GM23248 (cell line): ENCODE results near the gene IRF2BP1. TPM values are rescaled to one million over a fixed set of nuclear protein-coding genes. Genes with fewer than 3 reads are reported as not detected.

Experiments
- DNase-seq: peaks from one replicate; pipeline ENCODE4 v3.0.0-alpha.2; 2015
- H2AFZ ChIP-seq: fragments of 200-600 bp; sonication (generic); 2 replicates; pipeline ENCODE4 v1.6.1; 2016; ENCODE audit warnings: antibody characterized with exemption
- H3F3A ChIP-seq: fragments of 200-600 bp; sonication (generic); 2 replicates; pipeline ENCODE4 v1.6.1; 2016; ENCODE audit warnings: mild to moderate bottlenecking, antibody characterized with exemption, mixed run types; ENCODE audit not compliant: insufficient read depth
- H3K27ac ChIP-seq: fragments of 200-600 bp; sonication (generic); 2 replicates; pipeline ENCODE4 v1.5.1; 2016; ENCODE audit warnings: mild to moderate bottlenecking
- H3K27me3 ChIP-seq: fragments of 200-600 bp; sonication (generic); replicated peaks from 2 replicates; pipeline ENCODE4 v1.6.1; 2016; ENCODE audit warnings: mild to moderate bottlenecking; ENCODE audit not compliant: insufficient read depth
- H3K36me3 ChIP-seq: fragments of 200-600 bp; sonication (generic); 2 replicates; pipeline ENCODE4 v1.6.1; 2016; ENCODE audit warnings: low read depth, mild to moderate bottlenecking
- H3K4me1 ChIP-seq: fragments of 200-600 bp; sonication (generic); 2 replicates; pipeline ENCODE4 v1.6.1; 2016; ENCODE audit warnings: mild to moderate bottlenecking; ENCODE audit not compliant: insufficient read depth
- H3K4me2 ChIP-seq: fragments of 200-600 bp; sonication (generic); one replicate; pipeline ENCODE4 v1.6.1; 2016; ENCODE audit warnings: mild to moderate bottlenecking; ENCODE audit not compliant: unreplicated experiment
- H3K4me3 ChIP-seq: fragments of 200-600 bp; sonication (generic); 2 replicates; pipeline ENCODE4 v1.5.1; 2016; ENCODE audit warnings: mild to moderate bottlenecking
- H3K79me2 ChIP-seq: fragments of 200-600 bp; sonication (generic); 2 replicates; pipeline ENCODE4 v1.6.1; 2016; ENCODE audit warnings: mild to moderate bottlenecking; ENCODE audit not compliant: insufficient read depth
- H3K9ac ChIP-seq: fragments of 200-600 bp; sonication (generic); 2 replicates; pipeline ENCODE4 v1.6.1; 2016; ENCODE audit warnings: mild to moderate bottlenecking
- H3K9me2 ChIP-seq: fragments of 200-600 bp; sonication (generic); 2 replicates; pipeline ENCODE4 v1.6.1; 2016; ENCODE audit warnings: mixed run types, mild to moderate bottlenecking, moderate library complexity; ENCODE audit not compliant: insufficient read depth
- H3K9me3 ChIP-seq: fragments of 200-600 bp; sonication (generic); one replicate; pipeline ENCODE4 v1.6.1; 2017; ENCODE audit warnings: low read depth
- H4K20me1 ChIP-seq: fragments of 200-600 bp; sonication (generic); 2 replicates; pipeline ENCODE4 v1.6.0; 2016; ENCODE audit not compliant: insufficient read depth
- EZH2 ChIP-seq: fragments of 200-600 bp; sonication (generic); IDR thresholded peaks from 2 replicates; pipeline ENCODE4 v1.6.1; 2018; ENCODE audit warnings: antibody characterized with exemption, mild to moderate bottlenecking; ENCODE audit not compliant: insufficient read depth, poor library complexity, severe bottlenecking
- EZH2phosphoT487 ChIP-seq: fragments of 200-600 bp; sonication (generic); IDR thresholded peaks from 2 replicates; pipeline ENCODE4 v1.6.1; 2018; ENCODE audit warnings: antibody characterized with exemption, moderate library complexity, mild to moderate bottlenecking, low read depth; ENCODE audit not compliant: insufficient read depth
- WGBS, 2 experiments: methylation state at CpG; one replicate each; pipeline ENCODE4 v1.1.6; 2015 to 2017; ENCODE audit warnings: low lambda C conversion rate in 2 of 2, low coverage in 1 of 2; ENCODE audit errors: missing lambda C conversion rate in 2 of 2; 5-methylcytosine and 5-hydroxymethylcytosine counted together
- in situ Hi-C: fragments of 300-500 bp; cut with MboI; formaldehyde crosslinking; loops from 2 replicates; pipeline ENCODE4 v1.15.0; 2020
- polyA plus RNA-seq: library from polyadenylated mRNA; unstranded; fragments of >200 nt; fragmentation: Nextera tagmentation; extraction: Ambion mirVana; gene quantifications from 2 replicates; pipeline ENCODE4 v1.2.1, GENCODE V29; 2016
- total RNA-seq: library from RNA; depleted of rRNA; stranded (reverse); fragments of >200 nt; shearing (Covaris generic); gene quantifications from 2 replicates; pipeline ENCODE4 v1.2.3, GENCODE V29; 2014

IRF2BP1 gene
- total and polyA plus RNA-seq, 2 experiments from 2014 or later, result 8.6 to 53.8 TPM

GRCh38 chr19:45852983-45853382, 33.0 kb downstream of the IRF2BP1 start:
- no peaks in the 10 kb centered on the region for H3K9me2 ChIP-seq
- H3K4me3 ChIP-seq, result no peak overlapping the region
- no peaks in the 10 kb centered on the region for H4K20me1 ChIP-seq
- 68 to 72% methylated on average over 7 of the region's 7 CpGs for whole genome bisulfite sequencing, 2 experiments
- no peak overlapping the region for H3K4me2 ChIP-seq
- H3K36me3 ChIP-seq, result peaks cover 21% of the 10 kb centered on the region
- TF ChIP-seq EZH2phosphoT487 (no peak), EZH2 (no peak)
- H3F3A ChIP-seq, result no peaks in the 10 kb centered on the region
- no peak overlapping the region for H3K9ac ChIP-seq
- H3K4me1 ChIP-seq, result no peaks in the 10 kb centered on the region
- in situ Hi-C loops, result no loop called here
- peaks cover 37% of the 10 kb centered on the region for H3K79me2 ChIP-seq
- no peaks in the 10 kb centered on the region for H3K9me3 ChIP-seq
- H3K27ac ChIP-seq, result no peak overlapping the region
- no peak overlapping the region for H2AFZ ChIP-seq
- DNase-seq, result no peak
- no peaks in the 10 kb centered on the region for H3K27me3 ChIP-seq

GRCh38 chr19:45852145-45852750, 33.7 kb downstream of the IRF2BP1 start:
- Histone ChIP-seq H3K36me3 (peaks cover 29% of the 10 kb centered on the region), H3K9me3 (no peaks in the 10 kb centered on the region), H4K20me1 (no peaks in the 10 kb centered on the region), H3K79me2 (peaks cover 29% of the 10 kb centered on the region), H3K4me2 (no peak overlapping the region), H3F3A (no peaks in the 10 kb centered on the region), H3K4me3 (no peak overlapping the region), H3K4me1 (no peaks in the 10 kb centered on the region), H3K27me3 (no peaks in the 10 kb centered on the region), H3K9ac (no peak overlapping the region), H3K9me2 (no peaks in the 10 kb centered on the region), H2AFZ (no peak overlapping the region), H3K27ac (no peak overlapping the region)
- peak; percentile 39 for DNase-seq
- in situ Hi-C loops, result no loop called here
- 82 to 85% methylated on average over 9 to 10 of the region's 10 CpGs for WGBS, 2 experiments
- TF ChIP-seq EZH2 (no peak), EZH2phosphoT487 (no peak)

DNA sequence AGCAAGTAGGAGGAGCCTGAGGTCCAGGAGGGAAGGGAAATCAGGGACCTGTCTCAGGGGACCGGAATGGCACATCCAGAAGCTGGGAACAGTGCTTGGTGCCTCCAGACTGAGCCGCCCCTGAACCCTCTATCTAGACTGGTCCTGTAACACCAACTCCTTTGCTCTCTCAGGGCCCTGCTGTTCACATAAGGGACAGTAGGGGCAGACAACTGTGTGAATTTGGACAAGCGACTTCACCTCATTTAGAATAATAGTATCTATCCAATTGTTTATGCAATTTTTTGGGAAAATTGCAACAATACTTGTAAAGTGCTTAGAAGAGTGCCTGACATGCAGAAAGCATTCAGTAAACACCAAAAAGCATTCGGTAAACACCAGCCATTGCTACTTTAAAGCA, 37.0 kb downstream of the IRF2BP1 start:
- H3K36me3 ChIP-seq, result peaks cover 53% of the 10 kb centered on the region
- H3F3A ChIP-seq, result no peaks in the 10 kb centered on the region
- no peak overlapping the region for H3K9ac ChIP-seq
- no peaks in the 10 kb centered on the region for H3K79me2 ChIP-seq
- TF ChIP-seq EZH2 (no peak), EZH2phosphoT487 (no peak)
- H3K4me1 ChIP-seq, result no peaks in the 10 kb centered on the region
- H3K4me2 ChIP-seq, result no peak overlapping the region
- H4K20me1 ChIP-seq, result no peaks in the 10 kb centered on the region
- WGBS, 2 experiments, result 86 to 90% methylated on average over 4 of the region's 4 CpGs
- no peak overlapping the region for H2AFZ ChIP-seq
- in situ Hi-C loops, result no loop called here
- peak; percentile 29 for DNase-seq
- H3K27ac ChIP-seq, result no peak overlapping the region
- H3K9me2 ChIP-seq, result no peaks in the 10 kb centered on the region
- no peaks in the 10 kb centered on the region for H3K27me3 ChIP-seq
- no peaks in the 10 kb centered on the region for H3K9me3 ChIP-seq
- no peak overlapping the region for H3K4me3 ChIP-seq

GRCh38 chr19:45847663-45848062, 38.3 kb downstream of the IRF2BP1 start:
- Histone ChIP-seq H3K4me2 (no peak overlapping the region), H3K9me2 (no peaks in the 10 kb centered on the region), H3K27ac (no peak overlapping the region), H3K27me3 (no peaks in the 10 kb centered on the region), H3K36me3 (peaks cover 62% of the 10 kb centered on the region), H4K20me1 (no peaks in the 10 kb centered on the region), H3K9me3 (no peaks in the 10 kb centered on the region), H3K79me2 (no peaks in the 10 kb centered on the region), H2AFZ (no peak overlapping the region), H3K9ac (no peak overlapping the region), H3K4me1 (no peaks in the 10 kb centered on the region), H3F3A (no peaks in the 10 kb centered on the region), H3K4me3 (no peak overlapping the region)
- TF ChIP-seq EZH2 (no peak), EZH2phosphoT487 (no peak)
- WGBS, 2 experiments, result 93 to 96% methylated on average over 13 of the region's 13 CpGs
- DNase-seq, result no peak
- in situ Hi-C loops, result no loop called here
